MM.1S (cell line): Measurements from ENCODE around the gene ZFAND2A.

ENCODE experiments used
- EZH2 ChIP-seq: fragments of 300-600 bp; sonication (generic); optimal IDR thresholded peaks from 2 replicates; pipeline ENCODE3; 2017; ENCODE audit warnings: low read depth, mild to moderate bottlenecking, antibody characterized with exemption, low read length, mixed read lengths
- EZH2phosphoT487 ChIP-seq: fragments of 300-600 bp; sonication (generic); IDR thresholded peaks from 2 replicates; pipeline ENCODE4 v1.6.1; 2018; ENCODE audit warnings: antibody characterized with exemption, low read length
- TF ChIP-seq, protein P1 (sequence below): fragments of 300-600 bp; sonication (generic); IDR thresholded peaks from 2 replicates; pipeline ENCODE4 v1.5.1; 2016; ENCODE audit warnings: antibody characterized with exemption, low read length, mixed read lengths

GRCh38 chr7:1196950-1197349, 37.0 kb upstream of the ZFAND2A start:
- TF ChIP-seq, protein P1, sequence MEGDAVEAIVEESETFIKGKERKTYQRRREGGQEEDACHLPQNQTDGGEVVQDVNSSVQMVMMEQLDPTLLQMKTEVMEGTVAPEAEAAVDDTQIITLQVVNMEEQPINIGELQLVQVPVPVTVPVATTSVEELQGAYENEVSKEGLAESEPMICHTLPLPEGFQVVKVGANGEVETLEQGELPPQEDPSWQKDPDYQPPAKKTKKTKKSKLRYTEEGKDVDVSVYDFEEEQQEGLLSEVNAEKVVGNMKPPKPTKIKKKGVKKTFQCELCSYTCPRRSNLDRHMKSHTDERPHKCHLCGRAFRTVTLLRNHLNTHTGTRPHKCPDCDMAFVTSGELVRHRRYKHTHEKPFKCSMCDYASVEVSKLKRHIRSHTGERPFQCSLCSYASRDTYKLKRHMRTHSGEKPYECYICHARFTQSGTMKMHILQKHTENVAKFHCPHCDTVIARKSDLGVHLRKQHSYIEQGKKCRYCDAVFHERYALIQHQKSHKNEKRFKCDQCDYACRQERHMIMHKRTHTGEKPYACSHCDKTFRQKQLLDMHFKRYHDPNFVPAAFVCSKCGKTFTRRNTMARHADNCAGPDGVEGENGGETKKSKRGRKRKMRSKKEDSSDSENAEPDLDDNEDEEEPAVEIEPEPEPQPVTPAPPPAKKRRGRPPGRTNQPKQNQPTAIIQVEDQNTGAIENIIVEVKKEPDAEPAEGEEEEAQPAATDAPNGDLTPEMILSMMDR: no peak
- no peak for TF ChIP-seq EZH2phosphoT487
- TF ChIP-seq EZH2: no peak
